Endothelial cell of hepatic sinusoid (primary cell): Measurements from ENCODE around the gene ERG.

Experiments used
- in situ Hi-C: cut with HindIII; loops from 2 replicates; pipeline ENCODE4 v1.10.0; 2017; ENCODE audit warnings: low sequenced_read_pairs

The ERG gene

GRCh38 chr21:38396325-38396724 lies 102.0 kb downstream of the ERG start:
- in situ Hi-C loops: no loop called here

- in situ Hi-C loops: no loop called here
These were observed 102.7 kb downstream of the ERG start for GRCh38 chr21:38395581-38395980.

- in situ Hi-C loops: no loop called here
These were observed 105.6 kb downstream of the ERG start for GRCh38 chr21:38392661-38393060.

- in situ Hi-C loops: loop anchor here (10.0 kb wide), 1 partner anchor 245 kb away; no protein-coding TSS in a partner anchor
These were observed 108.4 kb downstream of the ERG start for GRCh38 chr21:38389896-38390295.

GRCh38 chr21:38389354-38389676 lies 109.0 kb downstream of the ERG start:
- in situ Hi-C loops: loop anchor here (10.0 kb wide), 1 partner anchor 245 kb away; no protein-coding TSS in a partner anchor

- in situ Hi-C loops: loop anchor here (10.0 kb wide), 1 partner anchor 246 kb away; no protein-coding TSS in a partner anchor
These were observed 109.5 kb downstream of the ERG start for GRCh38 chr21:38388647-38389353.

- in situ Hi-C loops: loop anchor here (10.0 kb wide), 1 partner anchor 247 kb away; no protein-coding TSS in a partner anchor
These were observed 110.1 kb downstream of the ERG start for GRCh38 chr21:38388203-38388602.

GRCh38 chr21:38386967-38387366 lies 111.3 kb downstream of the ERG start:
- in situ Hi-C loops: loop anchor here (10.0 kb wide), 1 partner anchor 248 kb away; no protein-coding TSS in a partner anchor

- in situ Hi-C loops: loop anchor here (10.0 kb wide), 1 partner anchor 249 kb away; no protein-coding TSS in a partner anchor
These were observed 112.7 kb downstream of the ERG start for GRCh38 chr21:38385427-38386175.

GRCh38 chr21:38384675-38385426 lies 113.4 kb downstream of the ERG start:
- in situ Hi-C loops: loop anchor here (10.0 kb wide), 1 partner anchor 250 kb away; no protein-coding TSS in a partner anchor

GRCh38 chr21:38384238-38384560 lies 114.1 kb downstream of the ERG start:
- in situ Hi-C loops: loop anchor here (10.0 kb wide), 1 partner anchor 251 kb away; no protein-coding TSS in a partner anchor

GRCh38 chr21:38383411-38384237 lies 114.7 kb downstream of the ERG start:
- in situ Hi-C loops: loop anchor here (10.0 kb wide), 1 partner anchor 251 kb away; no protein-coding TSS in a partner anchor

- in situ Hi-C loops: loop anchor here (10.0 kb wide), 1 partner anchor 254 kb away; no protein-coding TSS in a partner anchor
These were observed 117.7 kb downstream of the ERG start for GRCh38 chr21:38380481-38381137.

- in situ Hi-C loops: no loop called here
These were observed 119.1 kb downstream of the ERG start for GRCh38 chr21:38379147-38379546.

- in situ Hi-C loops: no loop called here
These were observed 120.8 kb downstream of the ERG start for GRCh38 chr21:38377165-38378088.

- in situ Hi-C loops: no loop called here
These were observed 121.6 kb downstream of the ERG start for GRCh38 chr21:38376693-38377092.

- in situ Hi-C loops: no loop called here
These were observed 122.0 kb downstream of the ERG start for GRCh38 chr21:38376235-38376634.

GRCh38 chr21:38367646-38368045 lies 130.6 kb downstream of the ERG start:
- in situ Hi-C loops: no loop called here

- in situ Hi-C loops: no loop called here
These were observed 132.8 kb downstream of the ERG start for GRCh38 chr21:38365521-38365920.
